ENCODE measurements around the gene QSOX2. TPM values are rescaled to one million over a fixed set of nuclear protein-coding genes. Genes with fewer than 3 reads are reported as not detected.

QSOX2 gene
- total RNA-seq, 1 donor = 12.7 TPM

DNA sequence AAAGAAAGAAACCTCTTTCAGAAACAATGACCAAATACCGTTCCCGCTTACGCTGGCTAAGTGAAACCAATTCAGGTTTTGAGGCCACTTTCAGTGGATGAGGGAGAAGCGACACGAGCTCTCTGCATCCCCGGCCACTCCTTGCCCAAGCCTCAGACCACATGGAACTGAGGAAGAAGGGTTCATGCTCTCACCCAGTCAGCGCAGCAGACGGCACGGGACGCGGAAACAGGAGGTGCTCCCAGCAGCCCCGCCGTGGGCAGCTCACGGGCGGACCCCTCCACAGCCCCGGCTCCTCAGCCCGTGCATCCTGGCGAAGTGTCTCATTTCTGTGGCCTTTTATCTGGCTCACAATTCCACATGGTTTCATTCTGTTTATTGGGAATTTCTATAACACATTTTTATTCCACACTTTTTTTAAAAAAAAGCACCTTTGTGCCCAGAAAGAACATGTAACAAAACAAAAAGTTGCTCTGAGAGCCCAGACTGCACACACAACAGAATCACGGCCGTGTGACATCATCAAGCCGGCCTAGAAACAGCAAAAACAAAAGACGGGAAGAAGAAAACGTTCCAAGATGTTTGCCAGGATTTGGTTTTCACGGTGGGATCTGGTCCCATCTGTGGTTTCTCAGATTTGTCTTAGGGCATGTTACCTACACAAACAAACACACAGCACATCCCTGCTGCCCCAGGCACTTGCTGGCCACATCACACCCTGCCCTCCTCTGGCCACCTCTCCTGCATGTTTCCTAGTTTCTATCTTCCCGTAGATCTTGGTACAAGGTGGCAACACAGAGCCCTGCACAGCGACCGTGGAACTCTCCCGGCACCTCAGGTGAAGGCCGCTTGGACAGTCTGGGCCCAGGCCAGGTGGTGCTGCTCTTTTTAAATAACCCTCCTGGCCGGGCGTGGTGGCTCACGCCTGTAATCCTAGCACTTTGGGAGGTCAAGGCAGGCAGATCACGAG is 16.2 kb downstream of the QSOX2 start:
- H3K4me3 ChIP-seq (ENCODE audit: insufficient read depth, low read length) = no peak overlapping the region
- H3K27me3 ChIP-seq (ENCODE audit: insufficient read depth, low read length) = no peaks in the 10 kb centered on the region
- TF ChIP-seq, protein P1, sequence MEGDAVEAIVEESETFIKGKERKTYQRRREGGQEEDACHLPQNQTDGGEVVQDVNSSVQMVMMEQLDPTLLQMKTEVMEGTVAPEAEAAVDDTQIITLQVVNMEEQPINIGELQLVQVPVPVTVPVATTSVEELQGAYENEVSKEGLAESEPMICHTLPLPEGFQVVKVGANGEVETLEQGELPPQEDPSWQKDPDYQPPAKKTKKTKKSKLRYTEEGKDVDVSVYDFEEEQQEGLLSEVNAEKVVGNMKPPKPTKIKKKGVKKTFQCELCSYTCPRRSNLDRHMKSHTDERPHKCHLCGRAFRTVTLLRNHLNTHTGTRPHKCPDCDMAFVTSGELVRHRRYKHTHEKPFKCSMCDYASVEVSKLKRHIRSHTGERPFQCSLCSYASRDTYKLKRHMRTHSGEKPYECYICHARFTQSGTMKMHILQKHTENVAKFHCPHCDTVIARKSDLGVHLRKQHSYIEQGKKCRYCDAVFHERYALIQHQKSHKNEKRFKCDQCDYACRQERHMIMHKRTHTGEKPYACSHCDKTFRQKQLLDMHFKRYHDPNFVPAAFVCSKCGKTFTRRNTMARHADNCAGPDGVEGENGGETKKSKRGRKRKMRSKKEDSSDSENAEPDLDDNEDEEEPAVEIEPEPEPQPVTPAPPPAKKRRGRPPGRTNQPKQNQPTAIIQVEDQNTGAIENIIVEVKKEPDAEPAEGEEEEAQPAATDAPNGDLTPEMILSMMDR (IDR thresholded peaks at IDR 0.05; ENCODE audit: extremely low read depth, low read depth, low read length) = no peak
- H2AFZ ChIP-seq (ENCODE audit: low read length) = no peak overlapping the region
- H4K20me1 ChIP-seq (ENCODE audit: insufficient read depth, low read length) = peaks cover 26% of the 10 kb centered on the region
- peaks cover 14% of the 10 kb centered on the region for H3K4me1 ChIP-seq (ENCODE audit: insufficient read depth, low read length)
- H3K9me3 ChIP-seq (ENCODE audit: low read depth, low read length) = no peaks in the 10 kb centered on the region
- DNase-seq (ENCODE audit: insufficient read length, low spot score, missing footprints) = peak; percentile 90
- peaks cover 14% of the 10 kb centered on the region for H3K79me2 ChIP-seq (ENCODE audit: insufficient read depth, low read length)
- peak overlapping the region; percentile 51 for H3K4me2 ChIP-seq (ENCODE audit: insufficient read depth, low read length)
- peaks cover 4% of the 10 kb centered on the region for H3K36me3 ChIP-seq (ENCODE audit: insufficient read depth, low read length)
- no peak overlapping the region for H3K27ac ChIP-seq (ENCODE audit: low read depth, low read length)

DNA sequence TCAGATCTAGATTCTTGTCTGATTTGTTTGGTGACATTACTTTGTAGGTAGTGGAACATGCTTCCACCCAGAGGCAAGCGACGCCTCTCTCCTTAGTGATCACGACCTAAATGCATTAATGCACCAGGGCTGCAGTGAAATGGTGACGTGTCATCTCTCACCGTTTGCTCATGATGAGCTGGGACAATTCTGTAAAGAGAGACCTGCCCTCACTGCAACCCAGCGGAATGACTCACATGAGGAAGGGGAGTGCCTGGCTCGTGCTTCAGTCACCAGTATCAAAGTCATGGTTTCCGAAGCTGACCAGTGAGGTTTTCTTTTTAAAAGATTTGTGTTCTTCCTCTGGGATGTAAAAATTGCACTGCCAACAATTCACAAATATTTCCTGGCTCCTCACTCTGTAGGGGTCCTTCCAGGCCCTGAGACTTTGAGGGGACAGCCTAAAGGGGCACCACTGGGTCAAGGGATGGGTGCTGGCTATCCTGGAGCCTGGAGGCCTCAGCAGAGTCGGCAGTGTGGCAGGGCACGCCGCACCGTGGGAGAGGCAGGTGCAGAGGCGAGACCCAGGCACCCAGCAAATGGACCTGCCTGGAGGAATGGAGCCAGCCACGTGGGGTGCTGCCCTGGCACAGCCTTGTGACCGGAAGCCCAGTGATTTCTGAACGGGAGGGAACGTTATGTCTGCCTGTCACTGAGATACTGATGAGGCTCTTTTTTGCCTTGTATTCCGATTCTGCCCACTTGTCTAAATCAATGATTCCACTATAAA is 17.3 kb downstream of the QSOX2 start:
- Histone ChIP-seq H3K4me1 (ENCODE audit: insufficient read depth, low read length) (peaks cover 14% of the 10 kb centered on the region), H3K27ac (ENCODE audit: low read depth, low read length) (peak overlapping the region; percentile 40), H3K79me2 (ENCODE audit: insufficient read depth, low read length) (peaks cover 14% of the 10 kb centered on the region), H2AFZ (ENCODE audit: low read length) (peak overlapping the region; percentile 30), H3K27me3 (ENCODE audit: insufficient read depth, low read length) (no peaks in the 10 kb centered on the region), H3K36me3 (ENCODE audit: insufficient read depth, low read length) (peaks cover 7% of the 10 kb centered on the region), H3K4me3 (ENCODE audit: insufficient read depth, low read length) (peak overlapping the region; percentile 29), H3K4me2 (ENCODE audit: insufficient read depth, low read length) (peak overlapping the region; percentile 51), H3K9me3 (ENCODE audit: low read depth, low read length) (no peaks in the 10 kb centered on the region), H4K20me1 (ENCODE audit: insufficient read depth, low read length) (peaks cover 28% of the 10 kb centered on the region)
- peak; percentile 98 for DNase-seq (ENCODE audit: insufficient read length, low spot score, missing footprints)
- TF ChIP-seq, protein P1 (IDR thresholded peaks at IDR 0.05; ENCODE audit: extremely low read depth, low read depth, low read length) = no peak

DNA sequence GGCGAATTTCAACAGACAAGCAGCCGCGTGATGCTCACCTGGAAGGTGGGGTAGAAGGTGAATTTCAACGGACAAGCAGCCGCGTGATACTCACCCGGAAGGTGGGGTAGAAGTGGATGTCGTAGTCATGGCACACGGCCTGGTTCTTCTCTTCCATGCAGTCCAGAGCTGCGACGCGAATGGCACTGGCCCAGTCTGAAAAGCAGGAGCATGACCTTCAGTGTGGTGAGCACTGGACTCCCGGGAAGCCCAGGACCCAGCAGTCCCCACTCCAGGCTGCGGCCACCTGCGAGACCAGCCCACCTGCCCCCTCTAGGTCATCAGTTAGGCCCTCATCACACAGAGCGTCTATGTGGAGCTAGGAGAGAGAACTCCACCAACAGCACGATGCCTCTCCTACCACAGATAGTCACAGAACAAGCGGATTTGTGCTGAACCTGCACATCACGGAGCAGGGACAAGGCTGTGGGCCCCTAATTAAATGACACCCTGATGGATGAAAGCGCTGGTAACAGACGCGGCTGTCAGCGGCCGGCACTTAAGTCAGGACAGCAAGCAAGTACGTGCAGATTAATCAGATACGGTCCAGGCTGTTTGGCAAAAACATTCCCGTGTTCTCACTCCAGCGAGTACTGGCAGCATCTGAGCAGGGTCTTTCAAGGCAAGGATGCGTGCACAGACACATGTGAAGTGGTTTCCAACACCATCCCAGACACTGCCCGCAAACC is 18.8 kb downstream of the QSOX2 start:
- peaks cover 12% of the 10 kb centered on the region for H3K79me2 ChIP-seq (ENCODE audit: insufficient read depth, low read length)
- no peak overlapping the region for H2AFZ ChIP-seq (ENCODE audit: low read length)
- peaks cover 10% of the 10 kb centered on the region for H3K36me3 ChIP-seq (ENCODE audit: insufficient read depth, low read length)
- TF ChIP-seq, protein P1 (IDR thresholded peaks at IDR 0.05; ENCODE audit: extremely low read depth, low read depth, low read length) = no peak
- peaks cover 24% of the 10 kb centered on the region for H4K20me1 ChIP-seq (ENCODE audit: insufficient read depth, low read length)
- H3K27ac ChIP-seq (ENCODE audit: low read depth, low read length) = no peak overlapping the region
- H3K9me3 ChIP-seq (ENCODE audit: low read depth, low read length) = no peaks in the 10 kb centered on the region
- no peak overlapping the region for H3K4me2 ChIP-seq (ENCODE audit: insufficient read depth, low read length)
- no peak for DNase-seq (ENCODE audit: insufficient read length, low spot score, missing footprints)
- no peak overlapping the region for H3K4me3 ChIP-seq (ENCODE audit: insufficient read depth, low read length)
- H3K27me3 ChIP-seq (ENCODE audit: insufficient read depth, low read length) = no peaks in the 10 kb centered on the region
- H3K4me1 ChIP-seq (ENCODE audit: insufficient read depth, low read length) = peaks cover 14% of the 10 kb centered on the region
